Astrocyte of the cerebellum (primary cell): ENCODE data around the gene MAST3.
"Not testable (repeated sequence)": the region's sequence is repeated elsewhere in the genome, so short reads cannot be mapped to it uniquely, and the experiment has no call there.

Experiments used
- DNase-seq: peaks from one replicate; pipeline ENCODE4 v3.0.0-alpha.2; 2011; ENCODE audit warnings: low read depth
- H3K4me3 ChIP-seq: 2 replicates; pipeline ENCODE4 v1.5.1; 2011; ENCODE audit warnings: mild to moderate bottlenecking, low read depth, low read length, moderate library complexity
- CTCF ChIP-seq: IDR thresholded peaks from 2 replicates; pipeline ENCODE4 v1.5.1; 2012; ENCODE audit warnings: low read length, low read depth, moderate library complexity, mild to moderate bottlenecking; ENCODE audit errors: missing control alignments
- in situ Hi-C: cut with HindIII; loops from 2 replicates; pipeline ENCODE4 v1.10.0; 2017; ENCODE audit warnings: low sequenced_read_pairs

MAST3 gene

GRCh38 chr19:18083929-18084684 is 13.5 kb upstream of the MAST3 start:
- TF ChIP-seq CTCF, result no peak
- in situ Hi-C loops, result no loop called here

DNA sequence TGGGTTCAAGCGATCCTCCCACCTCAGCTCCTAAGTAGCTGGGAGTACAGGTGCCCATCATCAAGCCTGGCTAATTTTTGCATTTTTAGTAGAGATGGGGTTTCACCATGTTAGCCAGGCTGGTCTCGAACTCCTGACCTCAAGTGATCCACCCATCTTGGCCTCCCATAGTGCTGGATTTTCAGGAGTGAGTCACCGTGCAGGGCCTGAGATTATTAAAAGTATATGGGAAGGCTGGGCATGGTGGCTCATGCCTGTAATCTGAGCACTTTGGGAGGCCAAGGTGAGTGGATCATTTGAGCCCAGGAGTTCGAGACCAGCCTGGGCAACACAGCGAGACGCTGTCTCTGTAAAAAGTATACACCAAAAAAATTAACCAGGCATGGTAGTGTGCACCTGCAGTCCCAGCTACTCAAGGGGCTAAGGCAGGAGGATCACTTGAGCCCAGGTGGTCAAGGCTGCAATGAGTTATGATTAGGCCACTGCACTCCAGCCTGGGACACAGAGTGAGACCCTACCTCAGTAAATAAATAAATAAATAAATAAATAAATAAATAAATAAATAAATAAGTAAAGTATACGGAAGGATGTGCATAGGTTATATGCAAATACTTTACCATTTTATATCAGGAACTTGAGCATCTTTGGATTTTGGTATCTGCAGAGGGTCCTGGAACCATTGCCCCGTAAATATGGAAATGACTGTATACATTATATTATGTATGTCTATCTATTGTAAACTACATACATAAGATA is 11.7 kb upstream of the MAST3 start:
- TF ChIP-seq CTCF, result no peak
- no peak for DNase-seq
- in situ Hi-C loops, result no loop called here
- no peak overlapping the region for H3K4me3 ChIP-seq

More at GRCh38 chr19:18083929-18084684, 13.5 kb upstream of the MAST3 start:
- no peak overlapping the region for H3K4me3 ChIP-seq
- no peak for DNase-seq

- no peak for DNase-seq
- in situ Hi-C loops, result no loop called here
- no peak for TF ChIP-seq CTCF
- H3K4me3 ChIP-seq, result no peak within 1 kb of the TSS
Observed at GRCh38 chr19:18086590-18087138, 10.9 kb upstream of the MAST3 start, which contains the start of gene IL12RB1. IL12RB1 (minus strand) TSS chr19:18086934; CDS start chr19:18086823, 111 bp downstream.

DNA sequence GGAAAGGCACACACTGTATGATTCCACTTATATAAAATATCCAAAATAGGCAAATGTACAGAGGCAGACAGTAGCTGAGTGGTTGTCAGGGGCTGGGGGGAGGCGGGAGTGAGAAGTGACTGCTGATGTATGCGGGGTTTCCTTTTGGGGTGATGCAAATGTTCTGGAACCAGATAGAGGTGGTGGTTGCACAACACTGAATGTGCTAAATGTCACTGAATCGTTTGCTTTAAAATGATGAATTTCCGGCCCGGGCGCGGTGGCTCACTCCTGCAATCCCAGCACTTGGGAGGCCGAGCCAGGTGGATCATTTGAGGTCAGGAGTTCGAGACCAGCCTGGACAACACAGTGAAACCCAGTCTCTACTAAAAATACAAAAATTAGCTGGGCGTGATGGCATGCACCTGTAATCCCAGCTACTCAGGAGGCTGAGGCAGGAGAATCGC is 8.5 kb upstream of the MAST3 start:
- DNase-seq, H3K4me3 ChIP-seq, in situ Hi-C loops: not testable (repeated sequence)

DNA sequence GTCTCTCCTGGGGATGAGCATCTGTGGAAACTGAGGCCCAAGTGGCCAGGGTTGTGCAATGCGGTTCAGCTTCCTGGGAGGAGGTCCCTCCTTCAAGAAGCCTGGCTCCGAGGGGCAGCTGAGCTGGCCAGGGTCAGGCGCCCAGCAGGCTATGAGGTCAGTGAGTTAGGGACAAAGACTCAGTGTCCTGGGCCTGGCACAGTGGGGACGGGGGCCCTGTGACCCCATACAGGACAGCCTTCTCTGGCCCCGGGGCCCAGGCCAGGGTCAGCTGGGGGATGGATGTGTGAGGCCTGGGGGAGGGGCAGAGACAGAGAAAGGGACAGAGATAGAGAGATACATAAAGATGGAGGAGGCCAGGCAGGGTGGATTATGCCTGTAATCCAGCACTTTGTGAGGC is 7.9 kb upstream of the MAST3 start:
- in situ Hi-C loops, result no loop called here
- no peak for DNase-seq
- H3K4me3 ChIP-seq, result no peak overlapping the region

GRCh38 chr19:18090545-18091216 is 6.9 kb upstream of the MAST3 start:
- no peak overlapping the region for H3K4me3 ChIP-seq
- no peak for TF ChIP-seq CTCF
- no peak for DNase-seq
- in situ Hi-C loops, result no loop called here

More for the DNA sequence above, 7.9 kb upstream of the MAST3 start:
- no peak for TF ChIP-seq CTCF
